Retinal pigment epithelial cell (primary cell): ENCODE data around the gene TSPAN11.

Experiments used
- DNase-seq: peaks from one replicate; pipeline ENCODE4 v3.0.0-alpha.2; 2010; ENCODE audit warnings: low read depth
- H3K4me3 ChIP-seq: 2 replicates; pipeline ENCODE4 v1.5.1; 2011; ENCODE audit warnings: mild to moderate bottlenecking, low read length, control low read depth, moderate library complexity
- CTCF ChIP-seq: conservative IDR thresholded peaks from 2 replicates; pipeline ENCODE4 v1.5.1; 2011; ENCODE audit warnings: low read depth, low read length, control low read depth, inconsistent platforms

TSPAN11 gene

GRCh38 chr12:31000751-31001150, 74.2 kb downstream of the TSPAN11 start:
- no peak overlapping the region for H3K4me3 ChIP-seq
- no peak for TF ChIP-seq CTCF
- DNase-seq: no peak

GRCh38 chr12:31001581-31002360, 75.2 kb downstream of the TSPAN11 start:
- no peak for DNase-seq
- H3K4me3 ChIP-seq: no peak overlapping the region
- no peak for TF ChIP-seq CTCF

GRCh38 chr12:31002361-31002725, 75.8 kb downstream of the TSPAN11 start:
- DNase-seq: no peak
- TF ChIP-seq CTCF: no peak
- H3K4me3 ChIP-seq: no peak overlapping the region

GRCh38 chr12:31002999-31003398, 76.5 kb downstream of the TSPAN11 start:
- DNase-seq: no peak
- H3K4me3 ChIP-seq: no peak overlapping the region
- TF ChIP-seq CTCF: no peak

GRCh38 chr12:31003861-31004640, 77.5 kb downstream of the TSPAN11 start:
- no peak overlapping the region for H3K4me3 ChIP-seq
- no peak for TF ChIP-seq CTCF
- no peak for DNase-seq

- no peak for TF ChIP-seq CTCF
- no peak for DNase-seq
- no peak overlapping the region for H3K4me3 ChIP-seq
These were observed 78.1 kb downstream of the TSPAN11 start for GRCh38 chr12:31004666-31005065.
